Chondrocyte (in vitro differentiated cells): ENCODE measurements around the gene LCORL. TPM values are rescaled to one million over a fixed set of nuclear protein-coding genes. Genes with fewer than 3 reads are reported as not detected.
A peak's percentile ranks its signal among the peaks of the same experiment; 100 is the strongest.

Source experiments
- DNase-seq: peaks from one replicate; pipeline ENCODE4 v3.0.0; 2021; ENCODE audit warnings: mixed read lengths, low spot score
- H3K27ac Mint-ChIP-seq: one replicate; pipeline ENCODE4 v1.8.0; 2021; ENCODE audit warnings: mild to moderate bottlenecking, moderate library complexity, mixed read lengths; ENCODE audit not compliant: unreplicated experiment
- H3K27me3 Mint-ChIP-seq: 2 replicates; pipeline ENCODE4 v1.8.0; 2021; ENCODE audit warnings: low read depth, mixed read lengths
- H3K36me3 Mint-ChIP-seq: 2 replicates; pipeline ENCODE4 v1.8.0; 2021; ENCODE audit warnings: low read depth, mixed read lengths
- H3K4me1 Mint-ChIP-seq: 2 replicates; pipeline ENCODE4 v1.8.0; 2021; ENCODE audit warnings: low read depth, mild to moderate bottlenecking, mixed read lengths
- H3K4me3 Mint-ChIP-seq: one replicate; pipeline ENCODE4 v1.8.0; 2021; ENCODE audit warnings: mild to moderate bottlenecking, moderate library complexity, mixed read lengths; ENCODE audit not compliant: unreplicated experiment
- H3K9me3 Mint-ChIP-seq: 2 replicates; pipeline ENCODE4 v1.8.0; 2021; ENCODE audit warnings: low read depth, mixed read lengths
- total RNA-seq: library from RNA; stranded (reverse); gene quantifications from 3 replicates; pipeline ENCODE4 v1.2.1, GENCODE V29; 2021
- TF ChIP-seq, protein P1 (sequence below): fragments of 200-600 bp; sonication (generic); IDR thresholded peaks from 2 replicates; pipeline ENCODE4 v1.5.0; 2021; ENCODE audit warnings: antibody characterized with exemption, mild to moderate bottlenecking, moderate library complexity

The LCORL gene
- total RNA-seq, 1 donor from 2014 or later: 8.9 TPM

DNA sequence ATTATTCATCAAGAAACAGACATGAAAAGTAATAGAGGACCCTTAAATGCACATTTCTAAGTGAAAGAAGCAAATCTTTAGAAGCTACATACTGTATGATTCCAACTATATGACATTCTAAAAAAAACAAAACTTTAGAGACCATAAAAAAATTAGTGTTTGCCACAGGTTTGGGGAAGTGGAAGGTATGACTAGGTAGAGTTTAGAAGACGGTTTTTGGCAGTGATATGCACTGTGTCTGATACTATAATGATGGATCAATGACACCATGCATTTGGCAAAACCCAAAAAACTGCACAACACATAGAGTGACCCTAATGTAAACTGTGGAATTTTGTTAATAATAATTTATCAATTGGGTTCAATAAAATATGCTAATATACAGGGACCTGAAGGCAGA is 54.5 kb downstream of the LCORL start:
- Mint-ChIP-seq H3K4me1 (peaks cover 8% of the 10 kb centered on the region), H3K27me3 (no peaks in the 10 kb centered on the region), H3K4me3 (no peak overlapping the region), H3K27ac (no peak overlapping the region), H3K9me3 (no peaks in the 10 kb centered on the region), H3K36me3 (no peaks in the 10 kb centered on the region)
- TF ChIP-seq, protein P1, sequence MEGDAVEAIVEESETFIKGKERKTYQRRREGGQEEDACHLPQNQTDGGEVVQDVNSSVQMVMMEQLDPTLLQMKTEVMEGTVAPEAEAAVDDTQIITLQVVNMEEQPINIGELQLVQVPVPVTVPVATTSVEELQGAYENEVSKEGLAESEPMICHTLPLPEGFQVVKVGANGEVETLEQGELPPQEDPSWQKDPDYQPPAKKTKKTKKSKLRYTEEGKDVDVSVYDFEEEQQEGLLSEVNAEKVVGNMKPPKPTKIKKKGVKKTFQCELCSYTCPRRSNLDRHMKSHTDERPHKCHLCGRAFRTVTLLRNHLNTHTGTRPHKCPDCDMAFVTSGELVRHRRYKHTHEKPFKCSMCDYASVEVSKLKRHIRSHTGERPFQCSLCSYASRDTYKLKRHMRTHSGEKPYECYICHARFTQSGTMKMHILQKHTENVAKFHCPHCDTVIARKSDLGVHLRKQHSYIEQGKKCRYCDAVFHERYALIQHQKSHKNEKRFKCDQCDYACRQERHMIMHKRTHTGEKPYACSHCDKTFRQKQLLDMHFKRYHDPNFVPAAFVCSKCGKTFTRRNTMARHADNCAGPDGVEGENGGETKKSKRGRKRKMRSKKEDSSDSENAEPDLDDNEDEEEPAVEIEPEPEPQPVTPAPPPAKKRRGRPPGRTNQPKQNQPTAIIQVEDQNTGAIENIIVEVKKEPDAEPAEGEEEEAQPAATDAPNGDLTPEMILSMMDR: no peak
- DNase-seq: no peak

DNA sequence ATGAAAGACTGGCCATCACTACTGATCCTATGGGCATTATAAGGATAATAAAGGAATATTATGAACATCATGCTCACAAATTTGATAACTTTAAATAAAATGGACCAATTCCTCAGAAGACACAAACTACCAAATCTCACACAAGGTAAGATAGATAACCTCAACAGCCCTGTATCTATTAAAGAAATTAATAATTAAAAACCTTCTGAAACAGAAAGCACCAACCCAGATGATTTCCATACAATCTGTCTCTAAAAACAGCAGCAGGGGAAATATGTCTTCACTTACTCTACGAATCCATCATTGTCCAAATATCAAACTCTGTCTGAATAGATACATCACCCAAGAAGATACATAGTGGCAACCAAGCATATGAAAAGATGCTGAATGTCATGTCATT is 55.2 kb downstream of the LCORL start:
- H3K9me3 Mint-ChIP-seq: no peaks in the 10 kb centered on the region
- no peaks in the 10 kb centered on the region for H3K36me3 Mint-ChIP-seq
- no peak overlapping the region for H3K27ac Mint-ChIP-seq
- TF ChIP-seq, protein P1: no peak
- no peak overlapping the region for H3K4me3 Mint-ChIP-seq
- DNase-seq: no peak
- no peaks in the 10 kb centered on the region for H3K27me3 Mint-ChIP-seq
- peaks cover 12% of the 10 kb centered on the region for H3K4me1 Mint-ChIP-seq

DNA sequence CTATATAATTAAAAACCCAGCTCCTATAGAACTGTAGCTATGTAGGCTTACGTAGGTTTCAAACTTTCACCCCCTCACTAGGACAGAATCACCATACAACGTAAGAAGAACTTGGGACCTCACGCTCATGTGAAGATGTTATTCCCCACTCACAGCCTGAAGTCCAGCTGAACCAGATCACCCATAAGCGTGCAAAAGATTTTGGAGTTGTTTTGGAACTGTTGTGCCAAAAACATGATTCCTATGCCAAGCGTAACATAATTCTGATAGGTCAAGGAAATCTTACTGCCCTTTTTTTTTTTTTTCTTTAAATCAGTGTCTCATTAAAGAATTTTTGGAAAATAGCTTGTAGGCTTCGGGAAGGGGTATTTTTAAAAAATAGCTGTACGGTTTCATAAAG is 57.0 kb downstream of the LCORL start:
- H3K4me3 Mint-ChIP-seq: no peak overlapping the region
- TF ChIP-seq, protein P1: no peak
- no peak overlapping the region for H3K27ac Mint-ChIP-seq
- no peaks in the 10 kb centered on the region for H3K27me3 Mint-ChIP-seq
- H3K9me3 Mint-ChIP-seq: no peaks in the 10 kb centered on the region
- peaks cover 3% of the 10 kb centered on the region for H3K36me3 Mint-ChIP-seq
- peaks cover 15% of the 10 kb centered on the region for H3K4me1 Mint-ChIP-seq
- no peak for DNase-seq

DNA sequence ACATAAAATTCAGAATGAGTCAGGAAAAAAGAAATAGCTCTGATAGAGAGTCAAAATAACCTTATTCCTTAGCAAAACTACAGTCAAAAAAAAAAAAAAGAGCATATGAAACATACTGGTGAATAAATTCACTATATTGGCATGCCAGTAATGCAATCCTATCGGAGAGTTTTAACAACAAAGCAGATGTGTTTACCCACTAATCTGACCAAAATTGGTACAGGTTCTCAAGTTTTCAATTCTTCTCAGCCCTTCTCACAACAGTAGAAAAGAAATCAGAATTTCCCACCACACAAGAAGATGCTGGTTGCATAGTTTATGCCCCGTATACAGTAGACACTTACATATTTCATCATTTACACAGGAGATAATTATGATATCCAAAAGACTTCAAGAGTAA is 59.4 kb downstream of the LCORL start:
- H3K4me3 Mint-ChIP-seq: no peak overlapping the region
- no peaks in the 10 kb centered on the region for H3K9me3 Mint-ChIP-seq
- TF ChIP-seq, protein P1: no peak
- no peak for DNase-seq
- H3K36me3 Mint-ChIP-seq: peaks cover 3% of the 10 kb centered on the region
- H3K4me1 Mint-ChIP-seq: peaks cover 27% of the 10 kb centered on the region
- no peaks in the 10 kb centered on the region for H3K27me3 Mint-ChIP-seq
- peak overlapping the region; percentile 10 for H3K27ac Mint-ChIP-seq

DNA sequence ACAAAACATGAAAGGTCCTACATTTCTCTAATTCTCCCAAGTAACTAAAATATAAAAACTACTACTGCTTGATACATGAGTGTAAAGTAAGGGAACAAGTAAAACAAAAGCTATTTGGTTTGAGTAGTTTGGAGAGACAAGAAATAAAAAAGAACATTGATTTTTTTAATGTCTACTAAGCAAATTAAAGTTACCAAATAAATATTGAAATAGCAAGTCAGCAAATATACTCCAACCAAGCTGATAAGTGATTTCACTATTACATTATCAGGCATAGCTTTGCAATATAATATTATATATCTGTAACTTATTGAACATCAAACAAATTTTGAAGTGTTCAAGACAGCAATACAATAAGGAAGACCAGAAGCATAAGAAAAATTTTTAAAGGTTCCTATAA is 60.3 kb downstream of the LCORL start:
- Mint-ChIP-seq H3K27me3 (no peaks in the 10 kb centered on the region), H3K4me3 (no peak overlapping the region), H3K4me1 (peaks cover 27% of the 10 kb centered on the region), H3K36me3 (peaks cover 3% of the 10 kb centered on the region), H3K9me3 (no peaks in the 10 kb centered on the region), H3K27ac (no peak overlapping the region)
- DNase-seq: no peak
- TF ChIP-seq, protein P1: no peak
